ENCODE measurements around the gene MUC22.
"Not testable (repeated sequence)": the region's sequence is repeated elsewhere in the genome, so short reads cannot be mapped to it uniquely, and the experiment has no call there.

Gene MUC22

GRCh38 chr6:31038559-31038958 is 28.3 kb downstream of the MUC22 start:
- DNase-seq (ENCODE audit: low spot score) = no peak

- no peak for DNase-seq (ENCODE audit: low spot score)
Observed at GRCh38 chr6:31040801-31041200, 30.5 kb downstream of the MUC22 start.

GRCh38 chr6:31041372-31041974 is 31.2 kb downstream of the MUC22 start:
- DNase-seq (ENCODE audit: low spot score) = no peak

GRCh38 chr6:31042806-31043205 is 32.5 kb downstream of the MUC22 start:
- peak; percentile 22 for DNase-seq (ENCODE audit: low spot score)

GRCh38 chr6:31048099-31048498 is 37.8 kb downstream of the MUC22 start:
- DNase-seq (ENCODE audit: low spot score) = no peak

- no peak for DNase-seq (ENCODE audit: low spot score)
Observed at GRCh38 chr6:31049518-31049917, 39.2 kb downstream of the MUC22 start.

- not testable (repeated sequence) for DNase-seq (ENCODE audit: low spot score)
Observed at GRCh38 chr6:31053187-31053586, 42.9 kb downstream of the MUC22 start.

- DNase-seq (ENCODE audit: low spot score) = no peak
Observed at GRCh38 chr6:31053873-31054272, 43.6 kb downstream of the MUC22 start.

- no peak for DNase-seq (ENCODE audit: low spot score)
Observed at GRCh38 chr6:31055441-31055840, 45.2 kb downstream of the MUC22 start.

- no peak for DNase-seq (ENCODE audit: low spot score)
Observed at GRCh38 chr6:31057426-31058003, 47.2 kb downstream of the MUC22 start.

GRCh38 chr6:31058128-31058894 is 48.0 kb downstream of the MUC22 start:
- DNase-seq (ENCODE audit: low spot score) = peak; percentile 22

GRCh38 chr6:31060145-31060544 is 49.9 kb downstream of the MUC22 start:
- no peak for DNase-seq (ENCODE audit: low spot score)

- DNase-seq (ENCODE audit: low spot score) = no peak
Observed at GRCh38 chr6:31063906-31064435, 53.7 kb downstream of the MUC22 start.

GRCh38 chr6:31065556-31065955 is 55.3 kb downstream of the MUC22 start:
- no peak for DNase-seq (ENCODE audit: low spot score)

GRCh38 chr6:31067028-31067427 is 56.8 kb downstream of the MUC22 start:
- DNase-seq (ENCODE audit: low spot score) = not testable (repeated sequence)

- not testable (repeated sequence) for DNase-seq (ENCODE audit: low spot score)
Observed at GRCh38 chr6:31067891-31068668, 57.8 kb downstream of the MUC22 start.

GRCh38 chr6:31068669-31069340 is 58.5 kb downstream of the MUC22 start:
- peak; percentile 69 for DNase-seq (ENCODE audit: low spot score)

- DNase-seq (ENCODE audit: low spot score) = no peak
Observed at GRCh38 chr6:31070711-31071197, 60.5 kb downstream of the MUC22 start.

GRCh38 chr6:31074401-31074800 is 64.1 kb downstream of the MUC22 start:
- no peak for DNase-seq (ENCODE audit: low spot score)

GRCh38 chr6:31075528-31075927 is 65.3 kb downstream of the MUC22 start:
- no peak for DNase-seq (ENCODE audit: low spot score)

GRCh38 chr6:31076611-31077010 is 66.3 kb downstream of the MUC22 start:
- DNase-seq (ENCODE audit: low spot score) = no peak

All from CD4-positive, alpha-beta T cell treated with Interleukin-2 at 100 ng/mL for 4 hours (primary cell).